HFFc6 (cell line): ENCODE measurements around the gene CORO7. TPM values are rescaled to one million over a fixed set of nuclear protein-coding genes. Genes with fewer than 3 reads are reported as not detected.
A peak's percentile ranks its signal among the peaks of the same experiment; 100 is the strongest.

Experiments
- DNase-seq: peaks from one replicate; pipeline ENCODE4 v3.0.0-alpha.2; 2018
- H3K27ac Mint-ChIP-seq: 2 replicates; pipeline ENCODE4 v1.8.0; 2020; ENCODE audit warnings: mild to moderate bottlenecking, mixed read lengths
- H3K27me3 Mint-ChIP-seq: 2 replicates; pipeline ENCODE4 v1.8.0; 2021; ENCODE audit warnings: mild to moderate bottlenecking, moderate library complexity, mixed read lengths; ENCODE audit not compliant: insufficient read depth
- H3K36me3 Mint-ChIP-seq: 2 replicates; pipeline ENCODE4 v1.8.0; 2021; ENCODE audit warnings: low read depth, mixed read lengths
- H3K4me1 Mint-ChIP-seq: 2 replicates; pipeline ENCODE4 v1.8.0; 2020; ENCODE audit warnings: low read depth, mixed read lengths
- H3K4me3 Mint-ChIP-seq: 2 replicates; pipeline ENCODE4 v1.8.0; 2020; ENCODE audit warnings: mild to moderate bottlenecking, moderate library complexity, mixed read lengths
- H3K9me3 Mint-ChIP-seq: 2 replicates; pipeline ENCODE4 v1.8.0; 2020; ENCODE audit warnings: mild to moderate bottlenecking, mixed read lengths
- CTCF ChIP-seq: fragments of 200-600 bp; sonication (generic); IDR thresholded peaks from 2 replicates; pipeline ENCODE4 v1.5.0; 2021; ENCODE audit warnings: antibody characterized with exemption, mild to moderate bottlenecking
- long read RNA-seq: library from polyadenylated mRNA; unstranded; transcript quantifications from one replicate; pipeline ENCODE4 v2.0.0, GENCODE V29; 2019
- total RNA-seq, 6 experiments: library from RNA; stranded (reverse); fragmentation: NEBNext Ultra II Directional; extraction: Animal tissue kit (Norgen Biotek cat#: 25700); gene quantifications; 2 replicates in 1 of 6; 3 replicates in 5 of 6; pipeline ENCODE4 v1.2.3, GENCODE V29; 2021

Gene CORO7
- 10 to 100 TPM; 12.1 to 20.9 (median 17.2) TPM for total RNA-seq
- long read RNA-seq, partial matches to known transcripts = 2 of 8 reads
- long read RNA-seq, other reads (novel, unspliced or antisense) = 5 of 8 reads

- Mint-ChIP-seq H3K27ac (peak within 1 kb of the TSS; percentile 82), H3K27me3 (no peaks in the 10 kb centered on the region; the same call in none of the 2 replicates), H3K4me1 (peaks cover 19% of the 10 kb centered on the region), H3K9me3 (no peaks in the 10 kb centered on the region), H3K36me3 (0 out of 2 replicates have a peak, but pooled peaks cover 4% of the 10 kb centered on the region), H3K4me3 (peak within 1 kb of the TSS; percentile 90)
- DNase-seq = peak; percentile 80
- peak; percentile 20 for TF ChIP-seq CTCF
Measured at GRCh38 chr16:4416200-4417032, at the start of gene CORO7. Gene CORO7, minus strand, starts transcription at chr16:4416596. Its CDS starts 78 bp downstream, at chr16:4416518.

- peaks cover 29% of the 10 kb centered on the region for H3K36me3 Mint-ChIP-seq
- peak overlapping the region; percentile 91 for H3K27ac Mint-ChIP-seq
- peaks cover 3% of the 10 kb centered on the region for H3K27me3 Mint-ChIP-seq
- H3K4me1 Mint-ChIP-seq = peaks cover 24% of the 10 kb centered on the region
- TF ChIP-seq CTCF = no peak
- H3K4me3 Mint-ChIP-seq = peak overlapping the region; percentile 57; the same call in 1 of the 2 replicates
- no peak for DNase-seq
- no peaks in the 10 kb centered on the region for H3K9me3 Mint-ChIP-seq
Measured at GRCh38 chr16:4463522-4464163, 47.2 kb upstream of the CORO7 start.

- TF ChIP-seq CTCF = no peak
- Mint-ChIP-seq H3K27ac (no peak overlapping the region), H3K4me1 (peaks cover 24% of the 10 kb centered on the region), H3K9me3 (no peaks in the 10 kb centered on the region), H3K4me3 (no peak overlapping the region), H3K36me3 (peaks cover 29% of the 10 kb centered on the region), H3K27me3 (peaks cover 5% of the 10 kb centered on the region)
- no peak for DNase-seq
Measured at GRCh38 chr16:4461250-4462085, 45.1 kb upstream of the CORO7 start.

- Mint-ChIP-seq H3K9me3 (no peaks in the 10 kb centered on the region), H3K36me3 (peaks cover 24% of the 10 kb centered on the region), H3K4me3 (no peak overlapping the region), H3K27ac (no peak overlapping the region), H3K27me3 (peaks cover 5% of the 10 kb centered on the region), H3K4me1 (peaks cover 24% of the 10 kb centered on the region)
- no peak for TF ChIP-seq CTCF
- no peak for DNase-seq
Measured at GRCh38 chr16:4460936-4461249, 44.5 kb upstream of the CORO7 start.

- H3K27me3 Mint-ChIP-seq = peaks cover 3% of the 10 kb centered on the region; the same call in 1 of the 2 replicates
- no peak overlapping the region for H3K27ac Mint-ChIP-seq
- peaks cover 33% of the 10 kb centered on the region for H3K36me3 Mint-ChIP-seq
- no peak overlapping the region for H3K4me3 Mint-ChIP-seq
- H3K9me3 Mint-ChIP-seq = no peaks in the 10 kb centered on the region
- no peak for TF ChIP-seq CTCF
- no peak for DNase-seq
- H3K4me1 Mint-ChIP-seq = peaks cover 8% of the 10 kb centered on the region
Measured at GRCh38 chr16:4455951-4456350, 39.6 kb upstream of the CORO7 start.
